Measurements from ENCODE around the gene ATP10A.

ATP10A gene

GRCh38 chr15:25697586-25697985 lies 165.5 kb downstream of the ATP10A start:
- DNase-seq, result no peak

GRCh38 chr15:25695875-25696760 lies 167.0 kb downstream of the ATP10A start:
- DNase-seq, result no peak

GRCh38 chr15:25694823-25695312 lies 168.3 kb downstream of the ATP10A start:
- DNase-seq, result no peak

GRCh38 chr15:25694239-25694584 lies 168.9 kb downstream of the ATP10A start:
- DNase-seq, result no peak

GRCh38 chr15:25693321-25694238 lies 169.5 kb downstream of the ATP10A start:
- DNase-seq, result peak; percentile 39

- no peak for DNase-seq
These were observed 171.3 kb downstream of the ATP10A start for GRCh38 chr15:25691544-25692430.

- peak; percentile 21 for DNase-seq
These were observed 172.2 kb downstream of the ATP10A start for GRCh38 chr15:25690673-25691543.

GRCh38 chr15:25689592-25689991 lies 173.5 kb downstream of the ATP10A start:
- DNase-seq, result no peak

GRCh38 chr15:25688166-25688565 lies 175.0 kb downstream of the ATP10A start:
- no peak for DNase-seq

- no peak for DNase-seq
These were observed 175.4 kb downstream of the ATP10A start for GRCh38 chr15:25687689-25688088.

- no peak for DNase-seq
These were observed 175.9 kb downstream of the ATP10A start for GRCh38 chr15:25687276-25687675.

GRCh38 chr15:25686780-25687179 lies 176.3 kb downstream of the ATP10A start:
- no peak for DNase-seq

- peak; percentile 22 for DNase-seq
These were observed 178.4 kb downstream of the ATP10A start for GRCh38 chr15:25684521-25685431.

- DNase-seq, result no peak
These were observed 179.2 kb downstream of the ATP10A start for GRCh38 chr15:25683911-25684310.

GRCh38 chr15:25683415-25683814 lies 179.7 kb downstream of the ATP10A start:
- no peak for DNase-seq

GRCh38 chr15:25682340-25682739 lies 180.8 kb downstream of the ATP10A start:
- no peak for DNase-seq

- DNase-seq, result no peak
These were observed 182.5 kb downstream of the ATP10A start for GRCh38 chr15:25680686-25681025.

GRCh38 chr15:25679964-25680685 lies 183.0 kb downstream of the ATP10A start:
- DNase-seq, result no peak

- DNase-seq, result no peak
These were observed 183.6 kb downstream of the ATP10A start for GRCh38 chr15:25679492-25679891.

- no peak for DNase-seq
These were observed 184.6 kb downstream of the ATP10A start for GRCh38 chr15:25678500-25678855.

Data from suppressor macrophage treated with lipopolysaccharide for 4 hours (primary cell).